Measurements from ENCODE around the gene ITPR1.

- no peak for TF ChIP-seq CTCF (IDR thresholded peaks at IDR 0.05)
- no peak for TF ChIP-seq POLR2A (IDR thresholded peaks at IDR 0.05)
These were observed 27.1 kb downstream of the ITPR1 start for GRCh38 chr3:4520033-4520816.
